ENCODE results near the gene ABCF3.

Gene ABCF3

DNA sequence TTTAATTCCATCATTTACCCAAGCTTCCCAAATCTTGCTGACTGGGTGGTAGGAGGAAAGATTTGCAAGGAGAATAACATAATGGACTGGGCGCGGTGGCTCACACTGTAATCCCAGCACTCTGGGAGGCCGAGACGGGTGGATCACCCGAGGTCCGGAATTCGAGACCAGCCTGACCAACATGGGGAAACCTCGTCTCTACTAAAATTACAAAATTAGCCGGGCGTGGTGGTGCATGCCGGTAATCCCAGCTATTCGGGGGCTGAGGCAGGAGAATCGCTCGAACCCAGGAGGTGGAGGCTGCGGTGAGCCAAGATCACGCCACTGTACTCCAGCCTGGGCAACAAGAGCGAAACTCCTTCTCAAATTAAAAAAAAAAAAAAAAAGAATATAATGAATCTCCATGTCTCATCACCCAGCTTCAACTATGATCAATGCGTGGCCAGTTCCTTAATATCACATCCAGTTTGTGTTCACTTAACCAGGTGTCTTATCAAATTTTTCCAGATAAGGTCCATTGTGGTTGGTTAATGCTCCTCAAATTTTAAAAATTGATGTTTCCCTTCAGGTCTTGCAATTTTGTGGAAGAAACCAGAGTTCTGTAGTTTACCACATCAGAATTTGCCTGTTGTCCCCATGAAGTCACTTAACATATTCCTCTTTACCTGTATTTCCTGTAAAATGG lies 1.3 kb upstream of the ABCF3 start:
- H3K4me2 ChIP-seq (ENCODE audit: low read length) = no peak overlapping the region
- no peaks in the 10 kb centered on the region for H3K27me3 ChIP-seq (ENCODE audit: insufficient read depth, low read length, poor library complexity)
- H3K4me3 ChIP-seq (ENCODE audit: low read length) = no peak overlapping the region
- no peak overlapping the region for H2BK5ac ChIP-seq (ENCODE audit: low read length)
- peaks cover 19% of the 10 kb centered on the region for H3K79me1 ChIP-seq (ENCODE audit: low read length)
- H2AK5ac ChIP-seq (ENCODE audit: low read length) = no peak overlapping the region
- H3K36me3 ChIP-seq (ENCODE audit: control insufficient read depth, insufficient read depth, low read length) = peaks cover 21% of the 10 kb centered on the region
- no peak overlapping the region for H2BK120ac ChIP-seq (ENCODE audit: low read depth, low read length)
- peak overlapping the region; percentile 83 for H3K56ac ChIP-seq (ENCODE audit: low read length)
- H4K8ac ChIP-seq (ENCODE audit: low read depth, low read length) = no peak overlapping the region
- H3K4me1 ChIP-seq (ENCODE audit: control insufficient read depth, low read depth, low read length) = peaks cover 4% of the 10 kb centered on the region
- peak overlapping the region; percentile 80 for H3K9ac ChIP-seq (ENCODE audit: low read length)
- WGBS (ENCODE audit: extremely low coverage, insufficient coverage, low lambda C conversion rate) = no CpG with 5 or more reads among the region's 18 CpGs
- H3K79me2 ChIP-seq (ENCODE audit: control insufficient read depth, insufficient read depth, low read length) = peaks cover 20% of the 10 kb centered on the region
- DNase-seq = no peak
- no peak overlapping the region for H3K18ac ChIP-seq (ENCODE audit: low read length)
- H4K5ac ChIP-seq (ENCODE audit: low read length) = peak overlapping the region; percentile 5
- no peak overlapping the region for H2BK15ac ChIP-seq (replicated peaks; ENCODE audit: low read depth)
- H3K23ac ChIP-seq (ENCODE audit: low read length) = no peak overlapping the region
- no peak overlapping the region for H3K4ac ChIP-seq (ENCODE audit: low read depth, low read length)
- peak overlapping the region; percentile 95 for H3K27ac ChIP-seq (ENCODE audit: low read depth, low read length)

DNA sequence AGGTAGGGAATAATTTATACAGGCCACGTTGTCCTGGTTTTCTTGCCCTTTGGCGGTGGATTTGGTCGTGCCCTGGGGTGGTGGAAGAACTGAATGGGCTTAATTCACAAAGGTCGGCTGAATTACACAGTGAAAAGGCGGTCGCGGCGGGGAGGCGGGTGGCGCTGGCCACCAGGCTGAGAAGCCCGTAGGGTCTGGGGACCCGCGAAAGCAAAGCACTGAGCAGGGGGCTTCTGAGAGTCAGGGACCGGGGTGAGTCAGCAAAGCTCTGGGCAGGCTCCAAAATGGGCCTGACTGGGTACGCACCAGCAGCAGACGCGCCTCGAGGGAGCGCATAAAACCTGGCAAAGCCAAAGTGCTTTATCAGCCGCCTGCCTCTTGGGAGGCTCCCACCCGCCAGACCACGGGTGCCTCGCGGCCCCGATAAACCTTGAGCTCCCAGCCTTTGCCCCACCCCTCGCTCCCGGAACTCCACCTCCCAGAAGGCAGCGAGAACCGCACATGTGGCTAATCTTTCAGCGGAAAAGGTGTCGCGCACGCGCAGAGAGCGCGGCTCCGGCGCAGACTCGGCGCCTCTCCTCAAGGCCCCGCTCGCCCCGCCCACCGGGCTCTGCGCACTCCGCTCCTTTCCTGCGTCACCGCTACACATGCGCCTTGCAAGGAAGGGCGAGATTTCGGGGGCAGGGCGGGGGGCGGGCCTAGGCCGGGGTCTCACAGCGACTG lies 377 bp upstream of the ABCF3 start:
- no peak overlapping the region for H2BK120ac ChIP-seq (ENCODE audit: low read depth, low read length)
- H3K79me1 ChIP-seq (ENCODE audit: low read length) = peaks cover 20% of the 10 kb centered on the region
- H3K56ac ChIP-seq (ENCODE audit: low read length) = peak overlapping the region; percentile 83
- peak overlapping the region; percentile 39 for H3K4me2 ChIP-seq (ENCODE audit: low read length)
- H3K27me3 ChIP-seq (ENCODE audit: insufficient read depth, low read length, poor library complexity) = no peaks in the 10 kb centered on the region
- peak overlapping the region; percentile 95 for H3K27ac ChIP-seq (ENCODE audit: low read depth, low read length)
- H3K4me1 ChIP-seq (ENCODE audit: control insufficient read depth, low read depth, low read length) = peaks cover 4% of the 10 kb centered on the region
- H3K4me3 ChIP-seq (ENCODE audit: low read length) = peak overlapping the region; percentile 90
- peak overlapping the region; percentile 43 for H2AK5ac ChIP-seq (ENCODE audit: low read length)
- peak overlapping the region; percentile 91 for H3K18ac ChIP-seq (ENCODE audit: low read length)
- H4K5ac ChIP-seq (ENCODE audit: low read length) = peak overlapping the region; percentile 5
- DNase-seq = peak; percentile 100
- H2BK15ac ChIP-seq (replicated peaks; ENCODE audit: low read depth) = no peak overlapping the region
- H3K79me2 ChIP-seq (ENCODE audit: control insufficient read depth, insufficient read depth, low read length) = peaks cover 20% of the 10 kb centered on the region
- H3K9ac ChIP-seq (ENCODE audit: low read length) = peak overlapping the region; percentile 80
- H4K8ac ChIP-seq (ENCODE audit: low read depth, low read length) = peak overlapping the region; percentile 82
- H3K36me3 ChIP-seq (ENCODE audit: control insufficient read depth, insufficient read depth, low read length) = peaks cover 20% of the 10 kb centered on the region
- WGBS (ENCODE audit: extremely low coverage, insufficient coverage, low lambda C conversion rate) = no CpG with 5 or more reads among the region's 55 CpGs
- no peak overlapping the region for H3K23ac ChIP-seq (ENCODE audit: low read length)
- peak overlapping the region; percentile 51 for H2BK5ac ChIP-seq (ENCODE audit: low read length)
- H3K4ac ChIP-seq (ENCODE audit: low read depth, low read length) = peak overlapping the region; percentile 73

DNA sequence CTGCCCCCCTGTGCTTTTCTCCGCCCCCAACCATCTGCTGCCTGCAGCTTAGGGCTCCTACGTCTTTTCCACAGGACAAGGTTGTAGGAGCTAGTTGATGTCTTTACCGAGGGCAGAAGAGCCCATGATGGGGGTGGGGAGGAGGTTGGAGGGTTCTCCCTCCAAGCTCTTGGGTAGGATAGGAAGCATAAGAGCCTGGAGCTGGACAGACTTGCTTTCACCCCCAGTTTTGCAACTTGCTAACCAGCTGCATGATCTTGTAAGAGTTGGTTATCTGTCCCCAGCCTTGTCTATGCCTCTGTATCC lies 856 bp downstream of the ABCF3 start:
- H3K79me2 ChIP-seq (ENCODE audit: control insufficient read depth, insufficient read depth, low read length) = peaks cover 20% of the 10 kb centered on the region
- H3K36me3 ChIP-seq (ENCODE audit: control insufficient read depth, insufficient read depth, low read length) = peaks cover 9% of the 10 kb centered on the region
- H2AK5ac ChIP-seq (ENCODE audit: low read length) = no peak overlapping the region
- H3K56ac ChIP-seq (ENCODE audit: low read length) = peak overlapping the region; percentile 96
- H3K4me3 ChIP-seq (ENCODE audit: low read length) = peak overlapping the region; percentile 90
- peak overlapping the region; percentile 96 for H3K4me2 ChIP-seq (ENCODE audit: low read length)
- H3K4ac ChIP-seq (ENCODE audit: low read depth, low read length) = no peak overlapping the region
- WGBS (ENCODE audit: extremely low coverage, insufficient coverage, low lambda C conversion rate) = no CpG with 5 or more reads among the region's 3 CpGs
- H2BK120ac ChIP-seq (ENCODE audit: low read depth, low read length) = no peak overlapping the region
- no peak overlapping the region for H3K18ac ChIP-seq (ENCODE audit: low read length)
- no peak overlapping the region for H3K23ac ChIP-seq (ENCODE audit: low read length)
- H2BK15ac ChIP-seq (replicated peaks; ENCODE audit: low read depth) = no peak overlapping the region
- no peak overlapping the region for H4K5ac ChIP-seq (ENCODE audit: low read length)
- no peaks in the 10 kb centered on the region for H3K27me3 ChIP-seq (ENCODE audit: insufficient read depth, low read length, poor library complexity)
- DNase-seq = no peak
- peaks cover 4% of the 10 kb centered on the region for H3K4me1 ChIP-seq (ENCODE audit: control insufficient read depth, low read depth, low read length)
- H4K8ac ChIP-seq (ENCODE audit: low read depth, low read length) = no peak overlapping the region
- H3K27ac ChIP-seq (ENCODE audit: low read depth, low read length) = no peak overlapping the region
- H3K79me1 ChIP-seq (ENCODE audit: low read length) = peaks cover 18% of the 10 kb centered on the region
- no peak overlapping the region for H2BK5ac ChIP-seq (ENCODE audit: low read length)
- H3K9ac ChIP-seq (ENCODE audit: low read length) = peak overlapping the region; percentile 96

DNA sequence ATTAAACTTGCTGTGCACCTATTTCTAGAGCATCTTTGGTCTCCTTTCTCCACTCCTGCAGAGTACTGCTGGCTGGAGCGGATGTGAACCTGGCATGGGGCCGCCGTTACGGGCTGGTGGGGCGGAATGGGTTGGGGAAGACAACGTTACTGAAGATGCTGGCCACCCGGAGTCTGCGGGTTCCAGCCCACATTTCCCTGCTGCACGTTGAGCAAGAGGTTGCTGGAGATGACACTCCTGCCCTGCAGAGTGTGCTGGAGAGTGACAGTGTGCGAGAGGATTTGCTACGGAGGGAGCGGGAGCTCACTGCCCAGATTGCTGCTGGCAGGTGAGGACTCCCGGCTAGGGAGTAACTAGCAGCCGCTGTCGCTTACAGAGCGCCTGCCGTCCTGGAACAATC lies 2.1 kb downstream of the ABCF3 start:
- Histone ChIP-seq H3K4me2 (ENCODE audit: low read length) (no peak overlapping the region), H3K4ac (ENCODE audit: low read depth, low read length) (no peak overlapping the region), H2BK5ac (ENCODE audit: low read length) (no peak overlapping the region), H3K4me3 (ENCODE audit: low read length) (no peak overlapping the region), H3K79me1 (ENCODE audit: low read length) (peaks cover 18% of the 10 kb centered on the region), H4K5ac (ENCODE audit: low read length) (no peak overlapping the region), H3K56ac (ENCODE audit: low read length) (no peak overlapping the region), H3K79me2 (ENCODE audit: control insufficient read depth, insufficient read depth, low read length) (peaks cover 20% of the 10 kb centered on the region), H3K23ac (ENCODE audit: low read length) (no peak overlapping the region), H2BK120ac (ENCODE audit: low read depth, low read length) (no peak overlapping the region), H2AK5ac (ENCODE audit: low read length) (no peak overlapping the region), H3K18ac (ENCODE audit: low read length) (no peak overlapping the region), H3K9ac (ENCODE audit: low read length) (no peak overlapping the region), H3K27me3 (ENCODE audit: insufficient read depth, low read length, poor library complexity) (no peaks in the 10 kb centered on the region), H3K27ac (ENCODE audit: low read depth, low read length) (no peak overlapping the region), H4K8ac (ENCODE audit: low read depth, low read length) (no peak overlapping the region), H2BK15ac (replicated peaks; ENCODE audit: low read depth) (no peak overlapping the region), H3K36me3 (ENCODE audit: control insufficient read depth, insufficient read depth, low read length) (peaks cover 8% of the 10 kb centered on the region), H3K4me1 (ENCODE audit: control insufficient read depth, low read depth, low read length) (peaks cover 4% of the 10 kb centered on the region)
- no peak for DNase-seq
- WGBS (ENCODE audit: extremely low coverage, insufficient coverage, low lambda C conversion rate) = no CpG with 5 or more reads among the region's 17 CpGs

DNA sequence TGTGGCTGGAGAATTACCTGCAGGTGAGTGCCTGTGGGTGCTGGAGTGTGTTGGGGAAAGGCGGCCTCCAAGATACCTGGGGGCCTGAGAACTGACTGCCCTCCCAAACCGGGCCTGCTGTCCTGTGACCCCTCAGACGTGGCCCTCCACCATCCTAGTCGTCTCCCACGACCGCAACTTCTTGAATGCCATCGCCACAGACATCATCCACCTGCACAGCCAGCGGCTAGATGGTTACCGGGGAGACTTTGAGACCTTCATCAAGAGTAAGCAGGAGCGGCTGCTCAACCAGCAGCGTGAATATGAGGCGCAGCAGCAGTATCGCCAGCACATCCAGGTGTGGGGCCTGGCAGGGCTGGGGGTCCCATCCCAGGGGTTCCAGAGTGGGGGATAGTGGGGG lies 3.4 kb downstream of the ABCF3 start:
- Histone ChIP-seq H3K9ac (ENCODE audit: low read length) (no peak overlapping the region), H3K56ac (ENCODE audit: low read length) (no peak overlapping the region), H3K4me1 (ENCODE audit: control insufficient read depth, low read depth, low read length) (peaks cover 4% of the 10 kb centered on the region), H2BK120ac (ENCODE audit: low read depth, low read length) (no peak overlapping the region), H3K79me2 (ENCODE audit: control insufficient read depth, insufficient read depth, low read length) (peaks cover 20% of the 10 kb centered on the region), H2AK5ac (ENCODE audit: low read length) (no peak overlapping the region), H2BK15ac (replicated peaks; ENCODE audit: low read depth) (no peak overlapping the region), H4K5ac (ENCODE audit: low read length) (no peak overlapping the region), H4K8ac (ENCODE audit: low read depth, low read length) (no peak overlapping the region), H3K23ac (ENCODE audit: low read length) (no peak overlapping the region), H3K4ac (ENCODE audit: low read depth, low read length) (no peak overlapping the region), H3K4me3 (ENCODE audit: low read length) (no peak overlapping the region), H3K18ac (ENCODE audit: low read length) (no peak overlapping the region), H3K79me1 (ENCODE audit: low read length) (peaks cover 18% of the 10 kb centered on the region), H3K27me3 (ENCODE audit: insufficient read depth, low read length, poor library complexity) (no peaks in the 10 kb centered on the region), H3K36me3 (ENCODE audit: control insufficient read depth, insufficient read depth, low read length) (peaks cover 6% of the 10 kb centered on the region), H2BK5ac (ENCODE audit: low read length) (no peak overlapping the region), H3K27ac (ENCODE audit: low read depth, low read length) (no peak overlapping the region), H3K4me2 (ENCODE audit: low read length) (no peak overlapping the region)
- DNase-seq = no peak
- WGBS (ENCODE audit: extremely low coverage, insufficient coverage, low lambda C conversion rate) = no CpG with 5 or more reads among the region's 13 CpGs

Data from mesendoderm (in vitro differentiated cells).